Lung (tissue), 12 donors: ENCODE results near the gene CACNG3. TPM values are rescaled to one million over a fixed set of nuclear protein-coding genes. Genes with fewer than 3 reads are reported as not detected.
"Not testable (repeated sequence)": the region's sequence is repeated elsewhere in the genome, so short reads cannot be mapped to it uniquely, and the experiment has no call there.

Experiments used
- ATAC-seq: fragments of 200-7000 bp; cut with Tn5 transposase; one replicate; pipeline ENCODE4 v1.9.1; 2020; ENCODE audit warnings: moderate number of reproducible peaks; ENCODE audit not compliant: insufficient read depth, low FRiP score
- DNase-seq, 3 donors: peaks; one replicate each; pipeline ENCODE4 v3.0.0-alpha.2; 2013 to 2017
- H3K27ac ChIP-seq, 2 donors: one replicate each; pipeline ENCODE4 v1.5.1; 2013; ENCODE audit warnings: mild to moderate bottlenecking in 2 of 2, moderate library complexity in 2 of 2, control low read depth in 1 of 2, inconsistent platforms in 1 of 2, low read depth in 1 of 2, low read length in 1 of 2
- H3K27me3 ChIP-seq, 3 donors: one replicate each; pipeline ENCODE4 v1.5.1; 2013; ENCODE audit warnings: low read length in 2 of 3; ENCODE audit not compliant: control insufficient read depth in 3 of 3, insufficient read depth in 3 of 3
- H3K36me3 ChIP-seq, 4 donors: one replicate each; pipeline ENCODE4 v1.5.1; 2013; ENCODE audit warnings: low read length in 4 of 4, mild to moderate bottlenecking in 1 of 4, moderate library complexity in 1 of 4; ENCODE audit not compliant: control insufficient read depth in 4 of 4, insufficient read depth in 4 of 4
- H3K4me1 ChIP-seq, 5 donors: one replicate each; pipeline ENCODE4 v1.5.1; 2013; ENCODE audit warnings: low read length in 5 of 5, mild to moderate bottlenecking in 2 of 5, moderate library complexity in 1 of 5; ENCODE audit not compliant: control insufficient read depth in 5 of 5, insufficient read depth in 5 of 5
- H3K4me3 ChIP-seq: one replicate; pipeline ENCODE4 v1.5.1; 2013; ENCODE audit warnings: mild to moderate bottlenecking, control low read depth, moderate library complexity
- H3K9ac ChIP-seq, 2 donors: one replicate each; pipeline ENCODE4 v1.5.1; 2013; ENCODE audit warnings: low read length in 2 of 2, control low read depth in 1 of 2; ENCODE audit not compliant: insufficient read depth in 1 of 2
- H3K9me3 ChIP-seq, 4 donors: one replicate each; pipeline ENCODE4 v1.5.1; 2013; ENCODE audit warnings: low read length in 3 of 4, mild to moderate bottlenecking in 1 of 4, moderate library complexity in 1 of 4; ENCODE audit not compliant: control insufficient read depth in 4 of 4, insufficient read depth in 3 of 4
- WGBS, 2 donors: extraction: QIAGEN DNeasy Blood & Tissue Kit; methylation state at CpG; one replicate each; pipeline ENCODE4 v1.1.7; 2013; 5-methylcytosine and 5-hydroxymethylcytosine counted together
- polyA plus RNA-seq, 2 donors: library from polyadenylated mRNA; stranded (reverse); fragments of 200-250 nt; gene quantifications; one replicate each; pipeline ENCODE4 v1.2.1, GENCODE V29; 2013
- total RNA-seq, 2 donors: library from RNA; depleted of rRNA in 1 of 2; stranded (reverse); fragments of >200 nt in 1 of 2; gene quantifications; one replicate each; pipeline ENCODE4 v1.2.1, GENCODE V29; 2014 to 2021
- TF ChIP-seq, protein P1 (sequence below): IDR thresholded peaks from 2 replicates; pipeline ENCODE4 v1.5.1; 2012; ENCODE audit warnings: mild to moderate bottlenecking; ENCODE audit errors: control extremely low read depth, extremely low read depth
- donor health status: control.
- donor health status: control.
- donor health status: Bipolar disorder and iron deficiency.
- donor health status: healthy.
- donor health status: DM: yes; HTN: yes; CAD: no.

The CACNG3 gene
- total and polyA plus RNA-seq, 4 donors, result not detected

- Histone ChIP-seq H3K9ac (no peak overlapping the region), H3K4me1 (no peaks in the 10 kb centered on the region), H3K27me3 (no peaks in the 10 kb centered on the region), H3K4me3 (no peak overlapping the region), H3K36me3 (no peaks in the 10 kb centered on the region), H3K27ac (no peak overlapping the region), H3K9me3 (peaks cover 0 to 7% (median 3%) of the 10 kb centered on the region in 4 donors)
- ATAC-seq, result no peak
- DNase-seq, result no peak
- 66 to 69% methylated on average over 2 of the region's 2 CpGs for WGBS, 2 donors
- TF ChIP-seq, protein P1, sequence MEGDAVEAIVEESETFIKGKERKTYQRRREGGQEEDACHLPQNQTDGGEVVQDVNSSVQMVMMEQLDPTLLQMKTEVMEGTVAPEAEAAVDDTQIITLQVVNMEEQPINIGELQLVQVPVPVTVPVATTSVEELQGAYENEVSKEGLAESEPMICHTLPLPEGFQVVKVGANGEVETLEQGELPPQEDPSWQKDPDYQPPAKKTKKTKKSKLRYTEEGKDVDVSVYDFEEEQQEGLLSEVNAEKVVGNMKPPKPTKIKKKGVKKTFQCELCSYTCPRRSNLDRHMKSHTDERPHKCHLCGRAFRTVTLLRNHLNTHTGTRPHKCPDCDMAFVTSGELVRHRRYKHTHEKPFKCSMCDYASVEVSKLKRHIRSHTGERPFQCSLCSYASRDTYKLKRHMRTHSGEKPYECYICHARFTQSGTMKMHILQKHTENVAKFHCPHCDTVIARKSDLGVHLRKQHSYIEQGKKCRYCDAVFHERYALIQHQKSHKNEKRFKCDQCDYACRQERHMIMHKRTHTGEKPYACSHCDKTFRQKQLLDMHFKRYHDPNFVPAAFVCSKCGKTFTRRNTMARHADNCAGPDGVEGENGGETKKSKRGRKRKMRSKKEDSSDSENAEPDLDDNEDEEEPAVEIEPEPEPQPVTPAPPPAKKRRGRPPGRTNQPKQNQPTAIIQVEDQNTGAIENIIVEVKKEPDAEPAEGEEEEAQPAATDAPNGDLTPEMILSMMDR, result no peak
Observed at GRCh38 chr16:24235806-24236205, 20.3 kb upstream of the CACNG3 start.

DNA sequence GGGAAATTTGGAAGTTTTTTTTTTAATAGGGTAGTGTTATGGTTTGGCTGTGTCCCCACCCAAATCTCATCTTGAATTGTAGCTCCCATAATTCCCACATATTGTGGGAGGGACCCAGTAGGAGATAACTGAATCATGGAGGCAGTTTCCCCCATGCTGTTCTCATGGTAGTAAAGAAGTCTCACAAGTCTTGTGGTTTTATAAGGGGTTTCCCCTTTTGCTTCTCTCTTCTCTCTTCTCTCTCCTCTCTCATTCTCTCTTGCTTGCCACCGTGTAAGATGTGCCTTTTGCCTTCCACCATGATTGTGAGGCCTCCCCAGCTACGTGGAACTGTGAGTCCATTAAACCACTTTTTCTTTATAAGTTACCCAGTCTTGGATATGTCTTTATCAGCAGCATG lies 17.3 kb upstream of the CACNG3 start:
- not testable (repeated sequence) for ATAC-seq

GRCh38 chr16:24246911-24247607 lies 9.1 kb upstream of the CACNG3 start:
- no peaks in the 10 kb centered on the region for H3K36me3 ChIP-seq
- DNase-seq (no peak), ATAC-seq (no peak)
- 83 to 87% methylated on average over 4 of the region's 4 CpGs for WGBS, 2 donors
- H3K27me3 ChIP-seq, result no peaks in the 10 kb centered on the region
- H3K27ac ChIP-seq, result no peak overlapping the region
- no peaks in the 10 kb centered on the region for H3K4me1 ChIP-seq
- H3K9me3 ChIP-seq, result no peaks in the 10 kb centered on the region
- no peak overlapping the region for H3K9ac ChIP-seq
- H3K4me3 ChIP-seq, result no peak overlapping the region
- TF ChIP-seq, protein P1, result no peak

More for the DNA sequence above, 17.3 kb upstream of the CACNG3 start:
- H3K27ac ChIP-seq, H3K4me3 ChIP-seq, H3K4me1 ChIP-seq, H3K9ac ChIP-seq, H3K36me3 ChIP-seq, DNase-seq, H3K27me3 ChIP-seq, H3K9me3 ChIP-seq: not testable (repeated sequence)
- WGBS, 2 donors, result 70 to 90% methylated on average over 2 of the region's 2 CpGs

- Histone ChIP-seq H3K9ac (no peak overlapping the region), H3K4me3 (no peak overlapping the region), H3K4me1 (peaks cover 0 to 2% (median 0%) of the 10 kb centered on the region in 5 donors), H3K27me3 (peaks cover 0 to 18% (median 14%) of the 10 kb centered on the region in 3 donors), H3K36me3 (no peaks in the 10 kb centered on the region), H3K9me3 (peaks cover 0 to 1% (median 0%) of the 10 kb centered on the region in 4 donors), H3K27ac (no peak overlapping the region)
- TF ChIP-seq, protein P1, result peak; percentile 25
- ATAC-seq (no peak), DNase-seq (peak; percentile 35 to 73 (median 51))
- 10 to 12% methylated on average over 7 of the region's 7 CpGs for WGBS, 2 donors
Observed at GRCh38 chr16:24253192-24253591, 2.9 kb upstream of the CACNG3 start.
